H7 (cell line): Measurements from ENCODE around the gene CEP78. TPM values are rescaled to one million over a fixed set of nuclear protein-coding genes. Genes with fewer than 3 reads are reported as not detected.

Experiments used
- DNase-seq: peaks from one replicate; pipeline ENCODE4 v3.0.0; 2012
- H3K27me3 ChIP-seq: 2 replicates; pipeline ENCODE4 v1.6.0; 2011; ENCODE audit warnings: mild to moderate bottlenecking, low read length; ENCODE audit not compliant: control insufficient read depth, insufficient read depth
- H3K36me3 ChIP-seq: replicated peaks from 2 replicates; pipeline ENCODE4 v1.5.1; 2011; ENCODE audit warnings: low read length; ENCODE audit not compliant: control insufficient read depth, insufficient read depth
- H3K4me3 ChIP-seq: 2 replicates; pipeline ENCODE4 v1.5.1; 2011; ENCODE audit warnings: low read depth, mild to moderate bottlenecking, control low read depth, low read length, moderate library complexity; ENCODE audit not compliant: insufficient read depth
- total RNA-seq: library from RNA; depleted of rRNA; stranded (reverse); fragments of >200 nt; shearing (Covaris generic); gene quantifications from 2 replicates; pipeline ENCODE4 v1.2.3, GENCODE V29; 2014; rRNA removed

The CEP78 gene
- total RNA-seq, 1 experiment from 2014 or later = 31.0 TPM

- DNase-seq = no peak
- H3K36me3 ChIP-seq = peaks cover 69% of the 10 kb centered on the region
Observed at GRCh38 chr9:78320030-78320693, 84.3 kb downstream of the CEP78 start.

GRCh38 chr9:78320875-78321496 lies 85.1 kb downstream of the CEP78 start:
- H3K36me3 ChIP-seq = peaks cover 66% of the 10 kb centered on the region
- H3K4me3 ChIP-seq = no peak overlapping the region

More at GRCh38 chr9:78320030-78320693, 84.3 kb downstream of the CEP78 start:
- no peak overlapping the region for H3K4me3 ChIP-seq
- no peaks in the 10 kb centered on the region for H3K27me3 ChIP-seq

GRCh38 chr9:78321505-78321904 lies 85.6 kb downstream of the CEP78 start:
- H3K27me3 ChIP-seq = no peaks in the 10 kb centered on the region
- H3K36me3 ChIP-seq = peaks cover 63% of the 10 kb centered on the region
- H3K4me3 ChIP-seq = no peak overlapping the region
- no peak for DNase-seq

More at GRCh38 chr9:78320875-78321496, 85.1 kb downstream of the CEP78 start:
- DNase-seq = no peak
- no peaks in the 10 kb centered on the region for H3K27me3 ChIP-seq

- Histone ChIP-seq H3K4me3 (no peak overlapping the region), H3K27me3 (no peaks in the 10 kb centered on the region), H3K36me3 (peaks cover 54% of the 10 kb centered on the region)
- no peak for DNase-seq
Observed at GRCh38 chr9:78324068-78324650, 88.3 kb downstream of the CEP78 start.

GRCh38 chr9:78324682-78325081 lies 88.8 kb downstream of the CEP78 start:
- Histone ChIP-seq H3K4me3 (no peak overlapping the region), H3K27me3 (no peaks in the 10 kb centered on the region), H3K36me3 (peaks cover 50% of the 10 kb centered on the region)
- no peak for DNase-seq

- H3K36me3 ChIP-seq = peaks cover 47% of the 10 kb centered on the region
- no peak for DNase-seq
- no peaks in the 10 kb centered on the region for H3K27me3 ChIP-seq
- H3K4me3 ChIP-seq = no peak overlapping the region
Observed at GRCh38 chr9:78325343-78325742, 89.5 kb downstream of the CEP78 start.

- no peak for DNase-seq
- no peak overlapping the region for H3K4me3 ChIP-seq
- H3K36me3 ChIP-seq = peaks cover 44% of the 10 kb centered on the region
- H3K27me3 ChIP-seq = no peaks in the 10 kb centered on the region
Observed at GRCh38 chr9:78325846-78326360, 90.0 kb downstream of the CEP78 start.

GRCh38 chr9:78326564-78326963 lies 90.7 kb downstream of the CEP78 start:
- no peaks in the 10 kb centered on the region for H3K27me3 ChIP-seq
- no peak overlapping the region for H3K4me3 ChIP-seq
- no peak for DNase-seq
- H3K36me3 ChIP-seq = peaks cover 38% of the 10 kb centered on the region

Other genes with a start within 250 kb of the CEP78 start
- 24.8 and 29.8 TPM in 2 replicates for gene GNAQ, start 204.3 kb upstream of the CEP78 start, total RNA-seq
- gene PSAT1, start 61.0 kb downstream of the CEP78 start, total RNA-seq = 224 and 271 TPM in 2 replicates